Measurements from ENCODE around the gene IVD.
A peak's percentile ranks its signal among the peaks of the same experiment; 100 is the strongest.

The IVD gene

DNA sequence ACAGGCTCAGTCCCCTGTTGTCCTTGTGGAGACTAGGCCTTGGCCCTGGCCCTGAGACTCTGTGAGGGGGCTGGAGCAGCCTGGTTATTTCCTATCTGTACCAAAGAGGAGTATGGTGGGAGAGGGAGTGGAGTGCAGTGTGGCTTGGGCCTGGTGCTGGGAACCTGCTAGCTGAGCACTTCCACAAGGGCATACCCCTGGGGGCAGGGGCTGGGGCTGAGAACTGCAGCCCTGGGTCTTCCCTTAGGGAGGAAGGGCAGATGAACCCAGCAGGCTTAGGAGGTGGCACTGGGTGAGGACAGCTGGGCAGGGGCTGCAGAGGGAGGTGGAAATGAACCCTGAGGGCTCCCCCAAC is 61.6 kb downstream of the IVD start:
- no peaks in the 10 kb centered on the region for H3K27me3 ChIP-seq (ENCODE audit: control insufficient read depth, insufficient read depth, low read length)
- peaks cover 20% of the 10 kb centered on the region for H3K4me1 ChIP-seq (ENCODE audit: control insufficient read depth, insufficient read depth, low read length)
- no peak overlapping the region for H3K4me3 ChIP-seq (ENCODE audit: low read length)
- no peak overlapping the region for H3K9ac ChIP-seq (ENCODE audit: low read depth, low read length)
- no peak overlapping the region for H3K4me2 ChIP-seq (ENCODE audit: low read length)
- H3K36me3 ChIP-seq (ENCODE audit: insufficient read depth, low read length): peaks cover 41% of the 10 kb centered on the region
- H3K9me3 ChIP-seq (replicated peaks; ENCODE audit: low read length): no peaks in the 10 kb centered on the region

DNA sequence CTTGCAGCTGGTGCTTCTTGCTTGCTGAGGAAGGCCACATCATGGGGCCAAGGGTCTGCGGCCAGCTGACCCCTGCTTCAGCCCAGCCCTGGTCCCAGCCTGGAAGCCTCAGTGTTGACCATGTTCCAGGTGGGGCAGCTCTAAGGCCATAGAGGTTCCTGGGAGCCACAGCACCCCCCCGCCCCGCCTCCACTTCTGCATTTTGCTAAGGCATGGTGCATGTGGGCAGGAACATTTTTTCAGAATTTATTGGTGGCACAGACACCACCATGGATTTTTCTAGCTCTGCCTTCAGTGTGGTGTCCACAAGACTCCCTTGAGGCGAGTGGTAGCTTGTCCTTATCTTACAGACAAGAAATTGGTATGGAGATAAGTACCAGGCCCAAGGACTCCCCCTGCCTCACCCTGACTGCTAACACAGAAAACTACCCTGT is 63.3 kb downstream of the IVD start:
- Histone ChIP-seq H3K4me2 (ENCODE audit: low read length) (no peak overlapping the region), H3K4me3 (ENCODE audit: low read length) (no peak overlapping the region), H3K9ac (ENCODE audit: low read depth, low read length) (no peak overlapping the region)

GRCh38 chr15:40469776-40470390 is 64.3 kb downstream of the IVD start:
- H3K27me3 ChIP-seq (ENCODE audit: control insufficient read depth, insufficient read depth, low read length): no peaks in the 10 kb centered on the region
- H3K4me3 ChIP-seq (ENCODE audit: low read length): peak overlapping the region; percentile 83
- H3K9ac ChIP-seq (ENCODE audit: low read depth, low read length): peak overlapping the region; percentile 35
- H3K4me1 ChIP-seq (ENCODE audit: control insufficient read depth, insufficient read depth, low read length): peaks cover 22% of the 10 kb centered on the region
- H3K4me2 ChIP-seq (ENCODE audit: low read length): peak overlapping the region; percentile 97
- no peaks in the 10 kb centered on the region for H3K9me3 ChIP-seq (replicated peaks; ENCODE audit: low read length)
- H3K36me3 ChIP-seq (ENCODE audit: insufficient read depth, low read length): peaks cover 21% of the 10 kb centered on the region

More for the DNA sequence above, 63.3 kb downstream of the IVD start:
- peaks cover 28% of the 10 kb centered on the region for H3K36me3 ChIP-seq (ENCODE audit: insufficient read depth, low read length)
- H3K4me1 ChIP-seq (ENCODE audit: control insufficient read depth, insufficient read depth, low read length): peaks cover 22% of the 10 kb centered on the region
- H3K9me3 ChIP-seq (replicated peaks; ENCODE audit: low read length): no peaks in the 10 kb centered on the region
- no peaks in the 10 kb centered on the region for H3K27me3 ChIP-seq (ENCODE audit: control insufficient read depth, insufficient read depth, low read length)

DNA sequence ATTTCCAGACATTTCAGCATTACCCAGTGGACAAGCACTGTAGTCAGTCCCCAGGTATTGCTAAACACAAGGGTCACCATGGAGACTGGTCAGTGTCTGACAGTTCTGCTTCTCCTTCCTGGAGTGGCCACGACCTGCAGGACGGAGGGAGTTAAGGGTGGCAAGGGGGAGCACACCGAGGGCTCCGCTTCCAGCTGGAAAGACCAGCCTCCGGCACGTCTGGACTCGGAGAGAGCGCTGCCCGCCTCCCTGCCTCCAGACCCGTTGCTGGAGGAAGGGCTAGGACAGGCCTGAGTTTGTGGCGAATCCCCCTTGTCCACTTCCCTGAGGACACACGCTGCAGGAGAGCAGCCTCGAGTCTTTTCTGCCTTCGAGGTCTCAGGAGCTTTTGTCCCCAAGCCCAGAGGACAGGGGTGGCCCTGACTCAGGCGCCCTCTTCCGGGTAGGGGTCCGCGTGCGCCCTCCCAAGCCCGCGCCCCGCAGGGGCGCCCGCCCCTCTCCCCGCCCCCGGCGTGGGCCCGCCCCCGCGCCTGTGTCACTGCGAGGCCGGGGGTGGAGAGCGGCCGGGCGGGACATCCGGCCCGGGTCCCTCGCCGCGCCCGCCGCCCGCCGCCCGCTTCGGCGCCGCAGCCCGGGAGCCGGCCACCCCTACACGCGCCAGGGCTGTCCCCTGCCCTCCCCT is 65.0 kb downstream of the IVD start, which contains the start of gene CHST14:
CHST14 (plus strand) TSS at position 562 of the 682 bp plus-strand sequence. CDS start 230 bp downstream, outside the sequence.
- peaks cover 17% of the 10 kb centered on the region for H3K36me3 ChIP-seq (ENCODE audit: insufficient read depth, low read length)
- H3K4me3 ChIP-seq (ENCODE audit: low read length): peak within 1 kb of the TSS; percentile 83
- H3K9me3 ChIP-seq (replicated peaks; ENCODE audit: low read length): no peaks in the 10 kb centered on the region
- no peaks in the 10 kb centered on the region for H3K27me3 ChIP-seq (ENCODE audit: control insufficient read depth, insufficient read depth, low read length)
- peaks cover 22% of the 10 kb centered on the region for H3K4me1 ChIP-seq (ENCODE audit: control insufficient read depth, insufficient read depth, low read length)
- H3K9ac ChIP-seq (ENCODE audit: low read depth, low read length): peak within 1 kb of the TSS; percentile 87
- peak within 1 kb of the TSS; percentile 97 for H3K4me2 ChIP-seq (ENCODE audit: low read length)
